ENCODE results near the gene FSHR. TPM values are rescaled to one million over a fixed set of nuclear protein-coding genes. Genes with fewer than 3 reads are reported as not detected.

The FSHR gene
- under 0.01 TPM for total RNA-seq

- DNase-seq (ENCODE audit: low read depth in 2 of 3, low spot score in 2 of 3): no peak
These were observed at the start of gene FSHR for GRCh38 chr2:49154140-49154539. TSS of gene FSHR (minus strand) at chr2:49154515. CDS start at chr2:49154417, 98 bp downstream.

- DNase-seq (ENCODE audit: low read depth in 2 of 3, low spot score in 2 of 3): no peak
These were observed 45.0 kb upstream of the FSHR start for GRCh38 chr2:49199266-49199665.

GRCh38 chr2:49194701-49195100, 40.4 kb upstream of the FSHR start:
- no peak for DNase-seq (ENCODE audit: low read depth in 2 of 3, low spot score in 2 of 3)

GRCh38 chr2:49192036-49192435, 37.7 kb upstream of the FSHR start:
- DNase-seq (ENCODE audit: low read depth in 2 of 3, low spot score in 2 of 3): no peak

GRCh38 chr2:49189512-49190225, 35.4 kb upstream of the FSHR start:
- no peak for DNase-seq (ENCODE audit: low read depth in 2 of 3, low spot score in 2 of 3)

GRCh38 chr2:49186050-49186648, 31.8 kb upstream of the FSHR start:
- no peak for DNase-seq (ENCODE audit: low read depth in 2 of 3, low spot score in 2 of 3)

GRCh38 chr2:49178656-49179055, 24.3 kb upstream of the FSHR start:
- DNase-seq (ENCODE audit: low read depth in 2 of 3, low spot score in 2 of 3): no peak

- no peak for DNase-seq (ENCODE audit: low read depth in 2 of 3, low spot score in 2 of 3)
These were observed 22.9 kb upstream of the FSHR start for GRCh38 chr2:49177194-49177593.

GRCh38 chr2:49175831-49176230, 21.5 kb upstream of the FSHR start:
- no peak for DNase-seq (ENCODE audit: low read depth in 2 of 3, low spot score in 2 of 3)

GRCh38 chr2:49174750-49175149, 20.4 kb upstream of the FSHR start:
- DNase-seq (ENCODE audit: low read depth in 2 of 3, low spot score in 2 of 3): no peak

GRCh38 chr2:49167131-49167530, 12.8 kb upstream of the FSHR start:
- no peak for DNase-seq (ENCODE audit: low read depth in 2 of 3, low spot score in 2 of 3)

- DNase-seq (ENCODE audit: low read depth in 2 of 3, low spot score in 2 of 3): no peak
These were observed 11.3 kb upstream of the FSHR start for GRCh38 chr2:49165662-49166061.

- DNase-seq (ENCODE audit: low read depth in 2 of 3, low spot score in 2 of 3): no peak
These were observed 10.4 kb upstream of the FSHR start for GRCh38 chr2:49164729-49165128.

- no peak for DNase-seq (ENCODE audit: low read depth in 2 of 3, low spot score in 2 of 3)
These were observed 7.8 kb upstream of the FSHR start for GRCh38 chr2:49162151-49162550.

GRCh38 chr2:49154891-49155290, 576 bp upstream of the FSHR start:
- no peak for DNase-seq (ENCODE audit: low read depth in 2 of 3, low spot score in 2 of 3)

GRCh38 chr2:49153252-49153651, 1.1 kb downstream of the FSHR start:
- no peak for DNase-seq (ENCODE audit: low read depth in 2 of 3, low spot score in 2 of 3)

- no peak for DNase-seq (ENCODE audit: low read depth in 2 of 3, low spot score in 2 of 3)
These were observed 1.5 kb downstream of the FSHR start for GRCh38 chr2:49152824-49153223.

GRCh38 chr2:49146401-49146800, 7.9 kb downstream of the FSHR start:
- no peak for DNase-seq (ENCODE audit: low read depth in 2 of 3, low spot score in 2 of 3)

GRCh38 chr2:49131801-49132200, 22.5 kb downstream of the FSHR start:
- no peak for DNase-seq (ENCODE audit: low read depth in 2 of 3, low spot score in 2 of 3)

GRCh38 chr2:49129034-49129433, 25.3 kb downstream of the FSHR start:
- DNase-seq (ENCODE audit: low read depth in 2 of 3, low spot score in 2 of 3): no peak

GRCh38 chr2:49123600-49123999, 30.7 kb downstream of the FSHR start:
- no peak for DNase-seq (ENCODE audit: low read depth in 2 of 3, low spot score in 2 of 3)

GRCh38 chr2:49122107-49122506, 32.2 kb downstream of the FSHR start:
- DNase-seq (ENCODE audit: low read depth in 2 of 3, low spot score in 2 of 3): no peak

GRCh38 chr2:49113046-49113445, 41.3 kb downstream of the FSHR start:
- no peak for DNase-seq (ENCODE audit: low read depth in 2 of 3, low spot score in 2 of 3)
